Measurements from ENCODE around the gene CYP26A1. TPM values are rescaled to one million over a fixed set of nuclear protein-coding genes. Genes with fewer than 3 reads are reported as not detected.

CYP26A1 gene
- total RNA-seq, 4 donors from 2014 or later, result not detected

DNA sequence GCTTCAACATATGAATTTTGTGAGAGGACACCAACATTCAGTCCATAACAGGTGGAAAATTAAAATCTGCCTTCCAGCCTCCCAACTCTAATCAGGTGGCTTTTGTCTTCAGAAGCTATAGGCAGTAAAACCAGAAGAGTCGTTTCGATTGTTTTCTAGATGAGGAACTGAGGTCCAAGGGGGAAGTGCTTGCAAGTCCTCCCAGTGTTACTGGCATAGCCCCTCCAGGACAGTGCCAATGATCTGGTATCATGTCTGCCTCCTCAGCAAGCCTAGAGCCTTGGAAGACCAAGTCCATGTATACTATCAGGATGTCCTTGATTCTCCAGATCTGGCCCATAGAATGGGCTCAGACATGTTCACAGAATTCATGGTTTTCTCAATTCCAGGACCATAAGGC lies 16.9 kb downstream of the CYP26A1 start:
- H3K9me3 ChIP-seq, result no peaks in the 10 kb centered on the region
- DNase-seq (ENCODE audit: extremely low spot score), result peak; percentile 21
- H3K27ac ChIP-seq (replicated peaks in 1 of 4), result no peak overlapping the region
- TF ChIP-seq POLR2AphosphoS5 (IDR thresholded peaks at IDR 0.05) (no peak), EP300 (IDR thresholded peaks at IDR 0.05) (no peak)
- H3K27me3 ChIP-seq, result no peaks in the 10 kb centered on the region
- H3K36me3 ChIP-seq, result no peaks in the 10 kb centered on the region
- intact Hi-C loops (cut with DNase I), result no loop called here
- 75% methylated on average over 2 of the region's 2 CpGs for WGBS
- H3K4me3 ChIP-seq, result no peak overlapping the region
- no peaks in the 10 kb centered on the region for H3K4me1 ChIP-seq

DNA sequence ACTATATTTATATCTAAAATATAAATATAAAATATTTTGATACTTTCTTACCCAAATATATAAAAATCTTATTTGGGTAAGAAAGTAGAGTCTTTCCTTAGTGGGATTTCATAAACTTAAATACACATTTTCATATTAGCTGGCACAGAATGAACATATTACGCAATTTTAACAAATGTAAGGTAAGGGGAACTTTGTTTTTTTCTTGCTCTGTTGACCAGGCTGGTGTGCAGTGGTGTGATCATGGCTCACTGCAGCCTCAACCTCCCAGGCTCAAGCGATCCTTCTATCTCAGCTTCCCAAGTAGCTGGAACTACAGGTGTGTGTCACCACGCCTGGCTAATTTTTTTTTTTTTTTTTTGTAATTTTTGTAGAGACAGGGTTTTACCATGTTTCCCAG lies 18.3 kb downstream of the CYP26A1 start:
- intact Hi-C loops (cut with DNase I), result no loop called here

GRCh38 chr10:93095225-93095624 lies 21.5 kb downstream of the CYP26A1 start:
- no peak for TF ChIP-seq EP300 (IDR thresholded peaks at IDR 0.05)
- no peak for TF ChIP-seq POLR2A (IDR thresholded peaks at IDR 0.05; ENCODE audit: low read depth)
- TF ChIP-seq POLR2AphosphoS5 (IDR thresholded peaks at IDR 0.05), result no peak
- no peak for TF ChIP-seq CTCF (IDR thresholded peaks at IDR 0.05)
- Histone ChIP-seq H3K27ac (replicated peaks in 1 of 4) (no peak overlapping the region), H3K4me3 (no peak overlapping the region), H3K4me1 (no peaks in the 10 kb centered on the region), H3K27me3 (no peaks in the 10 kb centered on the region), H3K36me3 (no peaks in the 10 kb centered on the region), H3K9me3 (no peaks in the 10 kb centered on the region)
- DNase-seq (ENCODE audit: extremely low spot score), result peak; percentile 66
- intact Hi-C loops (cut with DNase I), result no loop called here
- WGBS, result 38% methylated on average over 1 of the region's 1 CpG

More for the DNA sequence above, 18.3 kb downstream of the CYP26A1 start:
- Histone ChIP-seq H3K27ac (replicated peaks in 1 of 4) (no peak overlapping the region), H3K4me3 (no peak overlapping the region), H3K9me3 (no peaks in the 10 kb centered on the region), H3K4me1 (no peaks in the 10 kb centered on the region), H3K36me3 (no peaks in the 10 kb centered on the region), H3K27me3 (no peaks in the 10 kb centered on the region)
- 86% methylated on average over 3 of the region's 3 CpGs for WGBS
- peak; percentile 21 for DNase-seq (ENCODE audit: extremely low spot score)
- no peak for TF ChIP-seq POLR2A (IDR thresholded peaks at IDR 0.05; ENCODE audit: low read depth)
- TF ChIP-seq CTCF (IDR thresholded peaks at IDR 0.05), result no peak
- TF ChIP-seq POLR2AphosphoS5 (IDR thresholded peaks at IDR 0.05), result no peak
- TF ChIP-seq EP300 (IDR thresholded peaks at IDR 0.05), result no peak

DNA sequence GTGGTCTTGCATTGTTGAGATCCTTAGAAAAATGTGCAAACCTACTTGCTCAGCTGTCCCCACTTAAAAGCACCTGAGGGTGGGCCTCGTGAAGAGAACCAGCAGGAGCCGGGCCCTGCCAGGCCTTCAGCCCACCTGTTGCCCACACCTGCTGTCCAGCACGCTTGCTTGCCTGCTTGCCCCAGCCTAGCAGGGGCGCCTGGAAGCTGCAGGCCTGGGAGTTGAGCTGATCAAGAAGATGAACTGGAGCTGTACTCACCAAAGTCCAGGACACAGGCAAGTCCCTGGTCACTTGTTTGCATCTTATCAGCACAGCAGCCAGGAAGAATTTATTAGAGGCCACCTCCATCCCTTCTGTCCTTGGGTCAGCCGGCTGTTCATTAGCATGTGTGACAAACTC lies 23.2 kb downstream of the CYP26A1 start:
- no peak overlapping the region for H3K4me3 ChIP-seq
- 83% methylated on average over 5 of the region's 5 CpGs for WGBS
- intact Hi-C loops (cut with DNase I), result no loop called here
- H3K4me1 ChIP-seq, result no peaks in the 10 kb centered on the region
- H3K27ac ChIP-seq (replicated peaks in 1 of 4), result no peak overlapping the region
- no peaks in the 10 kb centered on the region for H3K9me3 ChIP-seq
- no peaks in the 10 kb centered on the region for H3K36me3 ChIP-seq
- DNase-seq (ENCODE audit: extremely low spot score), result peak; percentile 90
- no peak for TF ChIP-seq POLR2AphosphoS5 (IDR thresholded peaks at IDR 0.05)
- TF ChIP-seq EP300 (IDR thresholded peaks at IDR 0.05), result no peak
- TF ChIP-seq CTCF (IDR thresholded peaks at IDR 0.05), result no peak
- no peak for TF ChIP-seq POLR2A (IDR thresholded peaks at IDR 0.05; ENCODE audit: low read depth)
- no peaks in the 10 kb centered on the region for H3K27me3 ChIP-seq

GRCh38 chr10:93097386-93097785 lies 23.7 kb downstream of the CYP26A1 start:
- Histone ChIP-seq H3K4me3 (no peak overlapping the region), H3K27ac (replicated peaks in 1 of 4) (no peak overlapping the region), H3K9me3 (no peaks in the 10 kb centered on the region), H3K4me1 (no peaks in the 10 kb centered on the region), H3K27me3 (no peaks in the 10 kb centered on the region), H3K36me3 (no peaks in the 10 kb centered on the region)
- intact Hi-C loops (cut with DNase I), result no loop called here
- DNase-seq (ENCODE audit: extremely low spot score), result peak; percentile 87
- TF ChIP-seq EP300 (IDR thresholded peaks at IDR 0.05) (no peak), POLR2A (IDR thresholded peaks at IDR 0.05; ENCODE audit: low read depth) (no peak), POLR2AphosphoS5 (IDR thresholded peaks at IDR 0.05) (no peak), CTCF (IDR thresholded peaks at IDR 0.05) (no peak)
- WGBS, result 68% methylated on average over 9 of the region's 9 CpGs
